ENCODE measurements around the gene CDCP1.

CDCP1 gene, protein sequence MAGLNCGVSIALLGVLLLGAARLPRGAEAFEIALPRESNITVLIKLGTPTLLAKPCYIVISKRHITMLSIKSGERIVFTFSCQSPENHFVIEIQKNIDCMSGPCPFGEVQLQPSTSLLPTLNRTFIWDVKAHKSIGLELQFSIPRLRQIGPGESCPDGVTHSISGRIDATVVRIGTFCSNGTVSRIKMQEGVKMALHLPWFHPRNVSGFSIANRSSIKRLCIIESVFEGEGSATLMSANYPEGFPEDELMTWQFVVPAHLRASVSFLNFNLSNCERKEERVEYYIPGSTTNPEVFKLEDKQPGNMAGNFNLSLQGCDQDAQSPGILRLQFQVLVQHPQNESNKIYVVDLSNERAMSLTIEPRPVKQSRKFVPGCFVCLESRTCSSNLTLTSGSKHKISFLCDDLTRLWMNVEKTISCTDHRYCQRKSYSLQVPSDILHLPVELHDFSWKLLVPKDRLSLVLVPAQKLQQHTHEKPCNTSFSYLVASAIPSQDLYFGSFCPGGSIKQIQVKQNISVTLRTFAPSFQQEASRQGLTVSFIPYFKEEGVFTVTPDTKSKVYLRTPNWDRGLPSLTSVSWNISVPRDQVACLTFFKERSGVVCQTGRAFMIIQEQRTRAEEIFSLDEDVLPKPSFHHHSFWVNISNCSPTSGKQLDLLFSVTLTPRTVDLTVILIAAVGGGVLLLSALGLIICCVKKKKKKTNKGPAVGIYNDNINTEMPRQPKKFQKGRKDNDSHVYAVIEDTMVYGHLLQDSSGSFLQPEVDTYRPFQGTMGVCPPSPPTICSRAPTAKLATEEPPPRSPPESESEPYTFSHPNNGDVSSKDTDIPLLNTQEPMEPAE

GRCh38 chr3:45145681-45146614 lies at the start of gene CDCP1:
CDCP1 (minus strand) TSS chr3:45146378; CDS start chr3:45146287, 91 bp downstream.
- no peak for DNase-seq

DNA sequence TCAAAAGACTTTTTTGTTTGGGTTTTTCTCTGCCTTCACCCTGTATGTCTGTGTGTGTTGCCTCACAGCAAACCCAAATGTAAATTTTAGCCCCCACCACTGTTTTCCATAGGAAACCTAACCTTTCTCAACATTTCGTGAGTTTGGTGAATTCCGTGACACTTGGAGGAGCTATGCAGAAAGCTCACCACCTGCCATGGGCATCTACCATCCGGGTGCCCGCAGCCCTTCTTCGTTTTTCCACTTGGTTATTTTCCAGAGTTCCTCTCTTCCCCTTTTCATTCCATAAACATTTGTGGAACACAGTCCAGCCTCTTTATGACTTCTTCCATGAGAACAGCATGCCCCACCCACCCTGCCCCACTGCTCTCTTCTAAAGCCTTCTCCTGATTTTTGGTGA lies 48.6 kb upstream of the CDCP1 start:
- no peak for DNase-seq

GRCh38 chr3:45191924-45192417 lies 45.8 kb upstream of the CDCP1 start:
- no peak for DNase-seq

- no peak for DNase-seq
These were observed 45.2 kb upstream of the CDCP1 start for GRCh38 chr3:45191424-45191823.

DNA sequence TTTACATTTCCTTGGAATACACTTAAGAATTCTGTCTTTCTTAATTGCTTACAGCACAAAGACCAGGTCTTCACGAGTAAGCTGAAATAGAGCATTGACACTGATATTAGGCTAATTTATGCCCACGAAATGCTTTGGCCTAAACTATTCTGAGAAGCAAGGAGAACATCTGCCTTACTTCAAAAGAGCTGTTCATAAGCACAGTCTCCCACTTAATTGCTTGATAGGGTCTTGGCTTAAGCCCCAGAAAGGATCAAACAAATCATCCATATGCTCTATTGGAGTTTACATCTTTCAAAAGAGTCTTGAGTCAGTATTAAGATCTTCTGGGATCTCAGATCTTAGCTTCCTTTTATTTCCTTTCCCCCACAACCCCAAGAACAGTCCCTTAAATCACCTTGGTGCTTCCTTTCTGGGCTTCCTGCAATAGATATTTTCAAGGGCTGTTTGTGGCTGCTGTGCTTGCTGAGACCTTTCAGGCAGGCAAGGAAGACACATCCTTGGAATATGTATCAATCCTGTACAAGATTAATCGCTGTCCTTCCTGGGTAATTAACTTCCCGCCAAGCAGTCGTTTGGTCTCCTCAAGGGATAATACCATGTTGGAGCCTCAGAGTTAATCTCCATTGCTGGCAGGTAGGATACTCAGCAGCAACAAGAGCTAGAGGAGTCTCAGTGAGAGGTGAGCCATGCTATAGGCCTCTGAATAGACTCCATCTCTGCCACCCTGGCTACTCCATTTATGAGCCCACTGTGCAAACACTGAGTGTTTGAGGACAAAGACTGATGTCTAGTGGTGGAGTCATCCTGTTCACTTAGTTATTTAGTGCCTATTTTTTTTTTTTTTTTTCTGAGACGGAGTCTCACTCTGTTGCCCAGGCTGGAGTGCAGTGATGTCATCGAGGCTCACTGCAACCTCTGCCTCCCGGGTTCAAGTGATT lies 42.8 kb upstream of the CDCP1 start:
- no peak for DNase-seq

- DNase-seq = no peak
These were observed 41.5 kb upstream of the CDCP1 start for GRCh38 chr3:45187694-45188141.

DNA sequence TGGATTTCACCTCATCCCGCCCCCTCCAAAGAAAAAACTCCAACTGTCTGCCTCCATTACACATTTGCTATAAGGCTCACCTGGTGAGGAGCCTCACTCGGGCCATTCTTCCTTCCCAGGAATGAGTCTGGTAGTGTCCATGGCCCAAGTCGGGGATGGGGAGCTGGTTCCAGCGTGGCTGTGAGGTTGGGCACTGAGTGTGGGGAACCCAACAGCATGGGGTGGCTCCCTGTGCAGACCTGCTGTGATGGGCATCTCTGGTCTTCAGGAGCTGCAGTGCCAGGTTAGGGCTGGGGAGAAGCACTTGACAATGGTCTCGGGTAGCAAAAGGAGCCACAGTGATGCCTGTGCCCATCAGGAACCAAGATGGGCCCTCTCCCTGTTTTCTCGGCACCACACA lies 40.7 kb upstream of the CDCP1 start:
- DNase-seq = no peak

DNA sequence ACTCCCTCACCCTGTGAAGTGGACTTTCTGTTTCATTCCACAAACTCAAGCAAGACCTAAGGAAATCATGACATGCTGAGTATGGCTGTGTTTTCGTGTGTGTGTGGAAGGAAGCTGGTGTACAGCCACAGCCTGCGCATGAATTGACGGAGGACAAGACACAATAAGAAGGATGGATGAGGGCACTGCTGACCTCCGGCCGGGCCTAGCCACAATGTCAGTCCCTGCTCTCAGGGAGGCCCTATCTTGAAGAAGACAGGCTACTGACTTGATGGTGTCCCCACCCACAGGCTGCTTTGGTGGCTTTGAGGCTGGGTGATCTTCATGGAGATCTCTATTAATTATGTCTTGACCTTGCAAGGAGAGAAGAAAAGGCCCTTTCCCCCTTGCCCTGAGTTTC lies 39.3 kb upstream of the CDCP1 start:
- no peak for DNase-seq

- no peak for DNase-seq
These were observed 38.9 kb upstream of the CDCP1 start for GRCh38 chr3:45185052-45185451.

DNA sequence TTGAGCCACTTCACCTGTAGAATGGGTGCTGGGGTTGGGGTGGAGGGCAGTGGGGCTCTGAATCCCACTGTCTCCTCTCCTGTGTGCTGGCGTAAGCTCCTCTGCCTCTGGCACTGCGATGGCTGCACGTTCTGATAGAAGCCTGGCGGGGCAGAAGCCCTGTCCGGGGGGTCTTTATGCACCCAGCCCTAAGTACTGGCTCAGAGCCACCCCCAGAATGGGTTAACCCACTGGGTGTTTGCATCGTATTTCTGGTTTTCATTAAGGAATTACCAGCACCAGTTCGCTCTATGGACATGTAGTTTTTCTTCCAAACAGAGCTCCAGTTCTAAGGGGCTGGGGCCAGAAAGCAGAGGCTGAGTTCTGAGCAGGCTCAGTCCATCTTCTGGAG lies 37.7 kb upstream of the CDCP1 start:
- no peak for DNase-seq

DNA sequence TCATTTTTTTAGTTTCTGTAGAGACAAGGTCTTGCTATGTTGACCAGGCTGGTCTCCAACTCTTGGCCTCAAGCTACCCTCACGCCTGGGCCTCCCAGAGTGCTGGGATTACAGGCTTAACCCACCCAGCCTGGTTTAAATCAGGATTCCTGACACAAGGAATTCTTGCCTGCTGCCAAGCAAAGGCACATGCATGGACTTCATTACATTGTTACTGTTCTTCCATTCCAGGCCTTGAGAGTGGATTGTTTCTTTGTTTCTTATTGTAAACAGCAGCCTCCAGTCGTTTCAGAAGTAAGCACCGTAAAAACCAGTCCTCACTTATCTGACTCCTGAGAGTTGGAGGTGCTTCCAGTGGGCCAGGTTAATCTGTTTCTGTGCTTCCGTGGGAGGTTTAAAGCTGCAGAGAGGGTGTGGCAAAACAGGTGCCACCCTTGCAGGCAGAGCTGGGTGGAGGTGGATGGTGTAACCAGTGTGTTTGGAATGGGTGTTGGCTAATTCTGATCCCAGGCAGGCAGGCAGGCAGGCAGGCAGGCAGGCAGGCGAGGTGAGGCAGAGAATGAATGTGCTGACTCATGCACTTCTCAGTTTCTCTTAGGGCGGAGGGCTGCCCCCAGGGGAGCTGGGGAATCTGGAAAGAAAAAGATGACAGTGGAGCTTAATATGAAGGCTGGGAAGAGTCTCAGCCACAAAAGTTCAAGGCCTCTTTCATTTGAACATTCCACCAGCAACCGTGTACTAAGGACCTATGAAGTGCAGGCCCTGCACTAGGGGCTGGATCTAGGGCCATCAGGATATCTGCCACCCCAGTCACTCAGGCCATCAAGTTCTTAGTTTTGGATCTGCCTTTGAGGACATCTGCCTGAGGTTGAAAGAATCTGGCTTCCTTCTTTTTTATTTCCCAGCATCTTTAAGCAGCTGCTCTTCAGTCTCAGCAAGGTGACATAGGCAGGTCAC lies 37.0 kb upstream of the CDCP1 start:
- DNase-seq = no peak

DNA sequence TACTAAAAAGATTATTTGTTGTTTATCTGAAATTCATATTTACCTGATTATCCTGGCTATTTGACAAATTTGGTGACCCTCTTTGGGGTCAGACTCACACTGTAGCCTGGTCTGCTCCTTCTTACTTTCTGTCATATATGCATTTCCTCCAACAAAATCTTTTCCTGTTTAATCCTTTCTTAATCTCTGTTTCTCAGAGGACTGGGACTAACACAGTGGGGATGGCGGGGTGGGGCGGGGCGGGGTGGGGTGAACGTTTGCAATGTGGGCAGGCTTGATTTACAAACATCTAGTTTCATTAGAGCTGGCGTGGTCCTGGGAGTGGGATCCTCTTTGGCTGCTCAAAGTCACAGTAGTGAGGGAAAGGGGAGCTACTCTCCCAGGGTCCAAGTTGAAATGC lies 35.3 kb upstream of the CDCP1 start:
- DNase-seq = no peak

GRCh38 chr3:45180899-45181298 lies 34.7 kb upstream of the CDCP1 start:
- no peak for DNase-seq

DNA sequence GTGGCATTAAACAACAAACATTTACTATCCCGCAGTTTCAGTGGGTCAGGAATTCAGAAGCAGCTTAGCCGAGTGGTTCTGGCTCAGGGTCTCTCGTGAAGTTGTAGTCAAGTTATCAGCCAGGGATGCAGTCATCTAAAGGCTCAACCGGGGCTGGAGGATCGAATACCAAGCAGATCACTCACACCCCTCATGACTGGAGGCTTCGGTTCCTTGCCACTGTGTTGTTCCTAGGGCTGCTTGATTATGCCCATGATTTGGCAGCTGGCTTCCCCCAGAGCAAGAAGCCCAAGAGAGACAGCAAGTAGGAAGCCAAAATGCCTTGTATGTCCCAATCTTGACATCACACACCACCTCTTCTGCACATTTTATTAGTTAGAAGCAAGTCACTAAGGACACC lies 33.9 kb upstream of the CDCP1 start:
- no peak for DNase-seq

DNA sequence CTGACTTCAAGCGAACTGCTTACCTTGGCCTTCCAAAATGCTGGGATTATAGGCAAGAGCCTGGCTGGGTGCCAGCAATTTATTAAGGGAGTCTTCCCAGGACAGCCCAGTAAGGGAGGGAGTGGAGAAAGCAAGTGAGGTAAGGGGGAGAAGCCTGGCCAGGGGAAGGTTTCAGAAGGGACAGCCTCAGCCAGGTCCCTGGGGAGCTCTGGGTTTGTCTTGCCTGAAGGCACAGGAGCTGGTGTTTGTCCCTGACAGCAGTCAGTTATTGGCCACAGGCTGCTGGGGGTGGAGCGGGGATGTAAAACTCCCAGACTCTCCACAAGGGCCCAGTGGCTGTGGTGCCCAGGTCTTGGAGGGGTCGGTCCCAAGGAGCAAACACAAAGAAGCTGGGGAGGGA lies 33.0 kb upstream of the CDCP1 start:
- DNase-seq = no peak

GRCh38 chr3:45178183-45179023 lies 32.2 kb upstream of the CDCP1 start:
- no peak for DNase-seq

DNA sequence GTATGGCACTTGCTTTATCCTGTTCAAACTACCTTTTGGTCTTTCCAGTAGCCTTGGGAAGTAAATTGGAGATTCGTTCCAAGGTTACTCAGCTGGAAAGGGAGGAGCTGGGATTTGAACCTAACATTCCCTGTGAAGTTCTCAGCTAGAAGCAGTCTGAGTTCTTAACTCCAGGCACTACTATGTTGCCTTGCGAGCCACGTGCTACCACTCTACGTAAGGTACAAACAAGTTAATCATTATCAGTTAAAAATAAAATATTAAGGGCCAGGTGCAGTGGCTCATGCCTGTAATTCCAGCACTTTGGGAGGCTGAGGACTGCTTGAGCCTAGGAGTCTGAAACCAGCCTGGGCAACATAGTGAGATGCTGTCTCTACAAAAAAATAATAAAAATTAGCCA lies 30.7 kb upstream of the CDCP1 start:
- DNase-seq = no peak

- no peak for DNase-seq
These were observed 28.1 kb upstream of the CDCP1 start for GRCh38 chr3:45174234-45174633.

DNA sequence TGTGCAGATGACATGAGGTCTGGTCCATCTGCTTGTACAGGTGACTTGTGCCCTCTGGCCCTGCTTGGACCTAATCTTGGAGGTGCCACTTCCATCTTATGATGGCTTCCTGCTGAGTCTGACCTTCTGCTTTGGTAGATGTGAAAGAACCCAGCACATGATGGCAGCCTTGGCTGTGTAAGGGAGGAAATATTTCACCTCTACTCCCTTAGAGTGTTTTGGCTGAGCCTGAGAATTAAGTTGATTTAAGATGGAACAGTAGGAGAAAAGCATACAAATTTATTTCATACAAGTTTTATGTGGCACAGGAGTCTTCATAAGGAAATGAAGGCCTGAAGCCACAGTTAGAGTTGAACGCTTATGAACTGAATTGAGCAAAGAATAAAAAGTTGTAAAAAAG lies 27.6 kb upstream of the CDCP1 start:
- DNase-seq = no peak
